ENCODE results near the gene GMPS. TPM values are rescaled to one million over a fixed set of nuclear protein-coding genes. Genes with fewer than 3 reads are reported as not detected.

GMPS gene
- total and polyA plus RNA-seq, 8 donors: 4.6 to 43.7 (median 22.7) TPM

GRCh38 chr3:155991847-155992246, 121.4 kb downstream of the GMPS start:
- Histone ChIP-seq H3K9me3 (no peaks in the 10 kb centered on the region), H3K4me1 (no peaks in the 10 kb centered on the region), H3K27ac (no peak overlapping the region), H3K36me3 (no peaks in the 10 kb centered on the region), H3K4me3 (no peak overlapping the region), H3K27me3 (no peaks in the 10 kb centered on the region)
- WGBS, 5 donors: 74 to 84% (median 78%) methylated on average over 1 of the region's 1 CpG
- intact Hi-C loops (cut with DNase I; ENCODE audit: low total_unique reads): no loop called here
- TF ChIP-seq POLR2A (IDR thresholded peaks at IDR 0.05) (no peak), EP300 (IDR thresholded peaks at IDR 0.05) (no peak)
- no peak for DNase-seq

Other genes with a start within 250 kb of the GMPS start
- 10 to 100 TPM in 2 of 5 donors, 1 to 10 TPM in 3; 2.3 to 18.8 (median 9.3) TPM for gene PLCH1, start 125.6 kb upstream of the GMPS start, total RNA-seq
- gene PLCH1, start 125.6 kb upstream of the GMPS start, polyA plus RNA-seq: 1 to 10 TPM in 1 of 3 donors, under 1 TPM in 2; 0.75 to 3.5 (median 0.85) TPM
- 1 to 10 TPM in 2 of 5 donors, under 1 TPM in 2, not detected in 1; 0.72 to 5.5 (median 1.8) TPM for gene C3orf33, start 64.4 kb upstream of the GMPS start, total RNA-seq
- 1 to 10 TPM; 1.4 to 2.5 (median 1.5) TPM for gene C3orf33, start 64.4 kb upstream of the GMPS start, polyA plus RNA-seq
- gene SLC33A1, start 16.2 kb upstream of the GMPS start, total RNA-seq: 10 to 100 TPM in 4 of 5 donors, 1 to 10 TPM in 1; 9.9 to 51.0 (median 27.0) TPM
- 1 to 10 TPM; 3.1 to 5.8 (median 4.0) TPM for gene SLC33A1, start 16.2 kb upstream of the GMPS start, polyA plus RNA-seq
- 1 to 10 TPM in 2 of 5 donors, under 1 TPM in 1, not detected in 2; 0.14 to 3.8 (median 2.2) TPM for gene KCNAB1, start 249.9 kb downstream of the GMPS start, total RNA-seq
- under 1 TPM; 0.12 to 0.43 (median 0.15) TPM for gene KCNAB1, start 249.9 kb downstream of the GMPS start, polyA plus RNA-seq